ENCODE results near the gene FAHD1.

Gene FAHD1

GRCh38 chr16:1787056-1787321 lies 40.0 kb upstream of the FAHD1 start:
- DNase-seq (ENCODE audit: low spot score) (no peak), ATAC-seq (ENCODE audit: low read depth) (no peak)
- no peaks in the 10 kb centered on the region for H3K27me3 ChIP-seq (ENCODE audit: insufficient read depth, poor library complexity, severe bottlenecking)
- H3K9me3 ChIP-seq (ENCODE audit: severe bottlenecking) = no peaks in the 10 kb centered on the region
- TF ChIP-seq, protein P1, sequence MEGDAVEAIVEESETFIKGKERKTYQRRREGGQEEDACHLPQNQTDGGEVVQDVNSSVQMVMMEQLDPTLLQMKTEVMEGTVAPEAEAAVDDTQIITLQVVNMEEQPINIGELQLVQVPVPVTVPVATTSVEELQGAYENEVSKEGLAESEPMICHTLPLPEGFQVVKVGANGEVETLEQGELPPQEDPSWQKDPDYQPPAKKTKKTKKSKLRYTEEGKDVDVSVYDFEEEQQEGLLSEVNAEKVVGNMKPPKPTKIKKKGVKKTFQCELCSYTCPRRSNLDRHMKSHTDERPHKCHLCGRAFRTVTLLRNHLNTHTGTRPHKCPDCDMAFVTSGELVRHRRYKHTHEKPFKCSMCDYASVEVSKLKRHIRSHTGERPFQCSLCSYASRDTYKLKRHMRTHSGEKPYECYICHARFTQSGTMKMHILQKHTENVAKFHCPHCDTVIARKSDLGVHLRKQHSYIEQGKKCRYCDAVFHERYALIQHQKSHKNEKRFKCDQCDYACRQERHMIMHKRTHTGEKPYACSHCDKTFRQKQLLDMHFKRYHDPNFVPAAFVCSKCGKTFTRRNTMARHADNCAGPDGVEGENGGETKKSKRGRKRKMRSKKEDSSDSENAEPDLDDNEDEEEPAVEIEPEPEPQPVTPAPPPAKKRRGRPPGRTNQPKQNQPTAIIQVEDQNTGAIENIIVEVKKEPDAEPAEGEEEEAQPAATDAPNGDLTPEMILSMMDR (IDR thresholded peaks at IDR 0.05; ENCODE audit: poor library complexity, severe bottlenecking) = no peak
- no peak overlapping the region for H3K4me3 ChIP-seq (ENCODE audit: severe bottlenecking)
- H3K36me3 ChIP-seq (ENCODE audit: low read depth) = peaks cover 37% of the 10 kb centered on the region
- peaks cover 6% of the 10 kb centered on the region for H3K4me1 ChIP-seq (ENCODE audit: insufficient read depth, poor library complexity, severe bottlenecking)
- no peak overlapping the region for H3K27ac ChIP-seq (ENCODE audit: poor library complexity, severe bottlenecking)

DNA sequence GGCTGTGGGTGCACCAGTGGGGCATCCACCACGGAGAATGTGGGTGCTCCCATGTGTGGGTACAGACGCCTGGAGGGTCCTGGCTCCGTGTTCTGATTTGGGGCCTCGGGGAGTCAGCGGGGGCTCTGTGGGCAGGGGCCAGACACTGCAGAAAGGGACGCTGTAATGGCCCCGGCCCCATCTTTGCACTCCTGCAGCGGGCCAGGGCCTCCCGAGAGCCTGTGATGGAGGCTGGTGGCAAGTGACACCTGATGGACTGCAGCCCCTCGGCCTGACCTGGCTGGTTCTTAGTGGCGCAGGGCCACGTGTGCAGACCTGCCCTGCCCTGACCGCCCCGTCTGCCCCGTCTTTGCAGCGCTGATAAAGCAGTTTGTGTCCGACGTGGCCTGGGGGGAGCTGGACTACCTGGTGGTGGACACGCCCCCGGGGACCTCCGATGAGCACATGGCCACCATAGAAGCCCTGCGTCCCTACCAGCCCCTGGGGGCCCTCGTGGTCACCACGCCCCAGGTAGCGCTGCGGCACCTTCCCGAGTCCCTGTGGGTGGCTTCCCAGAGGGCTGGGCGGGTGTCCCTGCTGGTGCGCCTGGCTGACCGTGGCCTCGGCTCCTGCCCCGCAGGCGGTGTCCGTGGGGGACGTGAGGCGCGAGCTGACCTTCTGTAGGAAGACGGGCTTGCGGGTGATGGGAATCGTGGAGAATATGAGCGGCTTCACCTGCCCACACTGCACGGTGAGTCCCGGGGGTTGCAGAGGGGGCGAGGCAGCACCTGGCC lies 39.5 kb upstream of the FAHD1 start:
- Histone ChIP-seq H3K4me1 (ENCODE audit: insufficient read depth, poor library complexity, severe bottlenecking) (peaks cover 6% of the 10 kb centered on the region), H3K27me3 (ENCODE audit: insufficient read depth, poor library complexity, severe bottlenecking) (no peaks in the 10 kb centered on the region), H3K9me3 (ENCODE audit: severe bottlenecking) (no peaks in the 10 kb centered on the region), H3K36me3 (ENCODE audit: low read depth) (peaks cover 37% of the 10 kb centered on the region), H3K4me3 (ENCODE audit: severe bottlenecking) (no peak overlapping the region), H3K27ac (ENCODE audit: poor library complexity, severe bottlenecking) (no peak overlapping the region)
- ATAC-seq (ENCODE audit: low read depth) (no peak), DNase-seq (ENCODE audit: low spot score) (peak; percentile 68)
- TF ChIP-seq, protein P1 (IDR thresholded peaks at IDR 0.05; ENCODE audit: poor library complexity, severe bottlenecking) = no peak

DNA sequence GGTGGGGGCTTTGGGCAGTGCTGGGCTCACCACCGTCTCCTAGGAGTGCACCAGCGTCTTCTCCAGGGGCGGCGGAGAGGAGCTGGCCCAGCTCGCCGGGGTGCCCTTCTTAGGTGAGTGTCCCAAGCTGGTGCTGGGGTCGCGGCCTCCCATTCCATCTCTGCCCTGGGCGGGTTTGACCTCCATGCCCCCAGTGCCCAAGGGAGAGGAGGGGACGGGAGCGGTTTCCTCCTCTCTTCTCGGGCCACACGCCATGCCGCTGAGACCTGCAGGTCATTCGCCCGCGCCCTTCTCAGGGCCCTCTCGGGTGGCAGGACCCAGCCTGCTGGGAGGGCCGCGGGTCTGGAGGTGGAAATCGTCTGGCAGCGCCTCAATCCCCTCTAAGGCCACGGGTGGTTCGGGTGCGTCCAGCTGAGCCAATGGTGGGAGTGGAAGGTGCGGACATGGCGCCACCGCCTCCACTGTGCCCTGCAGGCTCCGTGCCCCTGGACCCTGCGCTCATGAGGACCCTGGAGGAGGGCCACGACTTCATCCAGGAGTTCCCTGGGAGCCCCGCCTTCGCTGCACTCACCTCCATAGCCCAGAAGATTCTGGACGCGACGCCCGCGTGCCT lies 38.8 kb upstream of the FAHD1 start:
- H3K4me3 ChIP-seq (ENCODE audit: severe bottlenecking) = no peak overlapping the region
- TF ChIP-seq, protein P1 (IDR thresholded peaks at IDR 0.05; ENCODE audit: poor library complexity, severe bottlenecking) = no peak
- peaks cover 6% of the 10 kb centered on the region for H3K4me1 ChIP-seq (ENCODE audit: insufficient read depth, poor library complexity, severe bottlenecking)
- no peaks in the 10 kb centered on the region for H3K27me3 ChIP-seq (ENCODE audit: insufficient read depth, poor library complexity, severe bottlenecking)
- ATAC-seq (ENCODE audit: low read depth) (no peak), DNase-seq (ENCODE audit: low spot score) (peak; percentile 63)
- H3K27ac ChIP-seq (ENCODE audit: poor library complexity, severe bottlenecking) = no peak overlapping the region
- H3K36me3 ChIP-seq (ENCODE audit: low read depth) = peaks cover 37% of the 10 kb centered on the region
- H3K9me3 ChIP-seq (ENCODE audit: severe bottlenecking) = no peaks in the 10 kb centered on the region

DNA sequence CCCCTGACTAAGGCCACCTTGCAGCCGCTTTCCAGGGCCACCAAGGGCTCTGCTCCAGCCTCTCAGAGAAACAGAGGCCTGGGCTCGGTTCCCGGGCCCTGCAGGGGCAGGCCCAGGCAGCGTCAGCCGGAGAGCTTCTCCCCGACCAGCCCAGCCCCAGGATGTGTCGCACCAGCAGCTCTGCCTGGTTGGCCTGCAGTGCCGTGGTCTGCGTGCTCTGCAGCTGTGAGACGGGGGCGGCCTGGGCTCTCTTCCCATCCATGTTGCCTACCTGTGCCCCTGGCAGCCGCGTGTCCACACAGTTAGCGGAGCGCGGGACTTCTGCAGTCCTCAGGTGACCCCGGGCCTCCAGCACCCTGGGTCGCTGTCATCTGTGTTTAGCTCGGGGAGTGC lies 38.3 kb upstream of the FAHD1 start:
- Histone ChIP-seq H3K4me1 (ENCODE audit: insufficient read depth, poor library complexity, severe bottlenecking) (peaks cover 6% of the 10 kb centered on the region), H3K27ac (ENCODE audit: poor library complexity, severe bottlenecking) (no peak overlapping the region), H3K27me3 (ENCODE audit: insufficient read depth, poor library complexity, severe bottlenecking) (no peaks in the 10 kb centered on the region), H3K9me3 (ENCODE audit: severe bottlenecking) (no peaks in the 10 kb centered on the region), H3K4me3 (ENCODE audit: severe bottlenecking) (no peak overlapping the region), H3K36me3 (ENCODE audit: low read depth) (peaks cover 37% of the 10 kb centered on the region)
- ATAC-seq (ENCODE audit: low read depth) (no peak), DNase-seq (ENCODE audit: low spot score) (peak; percentile 64)
- TF ChIP-seq, protein P1 (IDR thresholded peaks at IDR 0.05; ENCODE audit: poor library complexity, severe bottlenecking) = no peak

- TF ChIP-seq, protein P1 (IDR thresholded peaks at IDR 0.05; ENCODE audit: poor library complexity, severe bottlenecking) = no peak
- ATAC-seq (ENCODE audit: low read depth) = no peak
- peak; percentile 57 for DNase-seq (ENCODE audit: low spot score)
- Histone ChIP-seq H3K27me3 (ENCODE audit: insufficient read depth, poor library complexity, severe bottlenecking) (no peaks in the 10 kb centered on the region), H3K27ac (ENCODE audit: poor library complexity, severe bottlenecking) (no peak overlapping the region), H3K4me1 (ENCODE audit: insufficient read depth, poor library complexity, severe bottlenecking) (no peaks in the 10 kb centered on the region), H3K36me3 (ENCODE audit: low read depth) (peaks cover 31% of the 10 kb centered on the region), H3K9me3 (ENCODE audit: severe bottlenecking) (no peaks in the 10 kb centered on the region), H3K4me3 (ENCODE audit: severe bottlenecking) (no peak overlapping the region)
These were observed 37.4 kb upstream of the FAHD1 start for GRCh38 chr16:1789643-1790045.

All from RWPE2 (cell line).